ENCODE measurements around the gene LAD1. TPM values are rescaled to one million over a fixed set of nuclear protein-coding genes. Genes with fewer than 3 reads are reported as not detected.

LAD1 gene
- total RNA-seq, 1 experiment from 2014 or later: 30.1 TPM

DNA sequence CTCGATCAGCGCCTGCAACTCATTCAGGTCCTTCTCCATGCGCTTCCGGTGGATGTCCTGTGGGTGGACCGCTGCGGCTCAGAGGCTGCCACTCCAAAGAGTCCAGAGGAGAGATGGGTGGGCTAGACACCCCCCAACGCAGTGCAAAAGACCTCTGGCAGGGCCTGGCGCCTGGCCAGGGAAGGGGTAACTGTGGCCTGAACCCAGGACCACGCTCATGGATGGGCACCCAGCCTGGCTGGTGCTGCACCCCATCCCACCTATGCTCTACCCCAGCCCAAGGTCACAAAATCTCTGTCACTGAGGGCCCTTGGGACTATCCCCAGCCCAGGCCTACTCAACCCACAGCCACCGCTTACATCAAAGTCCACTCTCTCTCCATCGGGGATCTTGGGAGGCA lies 33.9 kb downstream of the LAD1 start:
- Histone ChIP-seq H3K4me1 (ENCODE audit: insufficient read depth, low read length) (no peaks in the 10 kb centered on the region), H3K4me2 (ENCODE audit: insufficient read depth, insufficient read length, low read length) (no peak overlapping the region), H4K8ac (replicated peaks; ENCODE audit: insufficient read length, low read depth, low read length) (no peak overlapping the region), H2BK120ac (ENCODE audit: low read depth, low read length, poor library complexity, severe bottlenecking) (no peak overlapping the region), H3K9me3 (ENCODE audit: control insufficient read depth, low read depth, low read length) (no peaks in the 10 kb centered on the region), H3K79me2 (ENCODE audit: insufficient read depth, low read length) (no peaks in the 10 kb centered on the region), H2BK5ac (ENCODE audit: insufficient read length, low read length) (no peak overlapping the region), H3K56ac (ENCODE audit: insufficient read length, low read depth, low read length) (no peak overlapping the region), H2BK20ac (ENCODE audit: low read depth, low read length, poor library complexity, severe bottlenecking) (no peak overlapping the region), H3K4ac (ENCODE audit: low read depth, low read length) (no peak overlapping the region), H4K5ac (ENCODE audit: insufficient read length, low read depth, low read length) (no peak overlapping the region), H3K14ac (ENCODE audit: insufficient read depth, low read length) (no peak overlapping the region; the same call in 1 of the 2 replicates), H3K18ac (ENCODE audit: insufficient read length, low read depth, low read length) (no peak overlapping the region), H2AK5ac (ENCODE audit: insufficient read length, low read length) (no peak overlapping the region), H4K91ac (ENCODE audit: insufficient read length, low read depth, low read length) (no peak overlapping the region), H4K20me1 (ENCODE audit: control insufficient read depth, insufficient read depth, insufficient read length) (no peaks in the 10 kb centered on the region), H3T11ph (ENCODE audit: low read length) (no peak overlapping the region), H2AFZ (ENCODE audit: low read length) (no peak overlapping the region), H3K23ac (ENCODE audit: insufficient read length, low read depth, low read length) (no peak overlapping the region), H3K23me2 (ENCODE audit: insufficient read length, low read depth, low read length, poor library complexity, severe bottlenecking) (no peaks in the 10 kb centered on the region), H2BK15ac (ENCODE audit: low read depth, low read length) (no peak overlapping the region), H3K9ac (ENCODE audit: extremely low read depth, insufficient read length, low read length) (no peak overlapping the region), H3K79me1 (ENCODE audit: insufficient read depth, low read depth, low read length, poor library complexity, severe bottlenecking) (no peaks in the 10 kb centered on the region), H3K27ac (ENCODE audit: insufficient read length, low read depth, low read length) (no peak overlapping the region), H2BK12ac (ENCODE audit: insufficient read length, low read depth, low read length) (no peak overlapping the region), H3K27me3 (ENCODE audit: insufficient read depth, low read length) (no peaks in the 10 kb centered on the region)
- TF ChIP-seq, protein P1, sequence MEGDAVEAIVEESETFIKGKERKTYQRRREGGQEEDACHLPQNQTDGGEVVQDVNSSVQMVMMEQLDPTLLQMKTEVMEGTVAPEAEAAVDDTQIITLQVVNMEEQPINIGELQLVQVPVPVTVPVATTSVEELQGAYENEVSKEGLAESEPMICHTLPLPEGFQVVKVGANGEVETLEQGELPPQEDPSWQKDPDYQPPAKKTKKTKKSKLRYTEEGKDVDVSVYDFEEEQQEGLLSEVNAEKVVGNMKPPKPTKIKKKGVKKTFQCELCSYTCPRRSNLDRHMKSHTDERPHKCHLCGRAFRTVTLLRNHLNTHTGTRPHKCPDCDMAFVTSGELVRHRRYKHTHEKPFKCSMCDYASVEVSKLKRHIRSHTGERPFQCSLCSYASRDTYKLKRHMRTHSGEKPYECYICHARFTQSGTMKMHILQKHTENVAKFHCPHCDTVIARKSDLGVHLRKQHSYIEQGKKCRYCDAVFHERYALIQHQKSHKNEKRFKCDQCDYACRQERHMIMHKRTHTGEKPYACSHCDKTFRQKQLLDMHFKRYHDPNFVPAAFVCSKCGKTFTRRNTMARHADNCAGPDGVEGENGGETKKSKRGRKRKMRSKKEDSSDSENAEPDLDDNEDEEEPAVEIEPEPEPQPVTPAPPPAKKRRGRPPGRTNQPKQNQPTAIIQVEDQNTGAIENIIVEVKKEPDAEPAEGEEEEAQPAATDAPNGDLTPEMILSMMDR (conservative IDR thresholded peaks at IDR 0.05): no peak
- H3K9me3 Mint-ChIP-seq: no peaks in the 10 kb centered on the region
- H3K4me1 Mint-ChIP-seq: peaks cover 13 to 16% of the 10 kb centered on the region in 2 experiments
- H3K27me3 Mint-ChIP-seq (ENCODE audit: low read depth): peaks cover 9% of the 10 kb centered on the region
- no peak overlapping the region for H3K27ac Mint-ChIP-seq
- no peak overlapping the region for H3K4me3 Mint-ChIP-seq
- no CpG with 5 or more reads among the region's 11 CpGs for WGBS (ENCODE audit: extremely low coverage, insufficient read length, low lambda C conversion rate)
- no peaks in the 10 kb centered on the region for H3K36me3 Mint-ChIP-seq (ENCODE audit: insufficient read depth in 1 of 3, low read depth in 3 of 3)
- no peak for DNase-seq
